Measurements from ENCODE around the gene ITK.

The ITK gene

GRCh38 chr5:157267761-157268480, 87.3 kb downstream of the ITK start:
- Histone ChIP-seq H3K9me3 (ENCODE audit: control insufficient read depth, low read length) (no peaks in the 10 kb centered on the region), H2AFZ (no peak overlapping the region), H3K79me2 (peaks cover 24% of the 10 kb centered on the region), H3K27me3 (ENCODE audit: control insufficient read depth, insufficient read depth, low read length) (no peaks in the 10 kb centered on the region), H3K27ac (peak overlapping the region; percentile 77), H3K4me3 (ENCODE audit: low read depth, low read length) (peak overlapping the region; percentile 62), H3K36me3 (ENCODE audit: control insufficient read depth, insufficient read depth, low read length) (no peaks in the 10 kb centered on the region), H3K4me2 (ENCODE audit: low read length) (peak overlapping the region; percentile 81), H3K9ac (no peak overlapping the region), H3K4me1 (peaks cover 56% of the 10 kb centered on the region)
- peak; percentile 18 for TF ChIP-seq CTCF (IDR thresholded peaks at IDR 0.05)

GRCh38 chr5:157269165-157269671, 88.6 kb downstream of the ITK start:
- Histone ChIP-seq H3K9me3 (ENCODE audit: control insufficient read depth, low read length) (no peaks in the 10 kb centered on the region), H3K4me2 (ENCODE audit: low read length) (peak overlapping the region; percentile 6), H3K36me3 (ENCODE audit: control insufficient read depth, insufficient read depth, low read length) (no peaks in the 10 kb centered on the region), H3K27me3 (ENCODE audit: control insufficient read depth, insufficient read depth, low read length) (no peaks in the 10 kb centered on the region), H3K79me2 (peaks cover 32% of the 10 kb centered on the region), H3K4me3 (ENCODE audit: low read depth, low read length) (no peak overlapping the region), H3K27ac (peak overlapping the region; percentile 77), H3K9ac (no peak overlapping the region), H2AFZ (peak overlapping the region; percentile 8), H3K4me1 (peaks cover 53% of the 10 kb centered on the region)
- no peak for TF ChIP-seq CTCF (IDR thresholded peaks at IDR 0.05)

GRCh38 chr5:157269761-157270272, 89.2 kb downstream of the ITK start:
- TF ChIP-seq CTCF (IDR thresholded peaks at IDR 0.05): no peak
- Histone ChIP-seq H3K36me3 (ENCODE audit: control insufficient read depth, insufficient read depth, low read length) (no peaks in the 10 kb centered on the region), H3K4me3 (ENCODE audit: low read depth, low read length) (no peak overlapping the region), H3K4me2 (ENCODE audit: low read length) (no peak overlapping the region), H3K9me3 (ENCODE audit: control insufficient read depth, low read length) (no peaks in the 10 kb centered on the region), H3K4me1 (peaks cover 53% of the 10 kb centered on the region), H3K9ac (peak overlapping the region; percentile 15), H3K27me3 (ENCODE audit: control insufficient read depth, insufficient read depth, low read length) (no peaks in the 10 kb centered on the region), H2AFZ (no peak overlapping the region), H3K27ac (peak overlapping the region; percentile 77), H3K79me2 (peaks cover 37% of the 10 kb centered on the region)

- no peak overlapping the region for H3K4me3 ChIP-seq (ENCODE audit: low read depth, low read length)
- H3K36me3 ChIP-seq (ENCODE audit: control insufficient read depth, insufficient read depth, low read length): no peaks in the 10 kb centered on the region
- H3K9ac ChIP-seq: no peak overlapping the region
- peaks cover 53% of the 10 kb centered on the region for H3K4me1 ChIP-seq
- no peak for TF ChIP-seq CTCF (IDR thresholded peaks at IDR 0.05)
- no peaks in the 10 kb centered on the region for H3K27me3 ChIP-seq (ENCODE audit: control insufficient read depth, insufficient read depth, low read length)
- peak overlapping the region; percentile 77 for H3K27ac ChIP-seq
- no peaks in the 10 kb centered on the region for H3K9me3 ChIP-seq (ENCODE audit: control insufficient read depth, low read length)
- no peak overlapping the region for H2AFZ ChIP-seq
- H3K4me2 ChIP-seq (ENCODE audit: low read length): no peak overlapping the region
- peaks cover 39% of the 10 kb centered on the region for H3K79me2 ChIP-seq
Observed at GRCh38 chr5:157270771-157271170, 90.1 kb downstream of the ITK start.

Data from parathyroid adenoma (tissue), 2 donors.